Ecto neural progenitor cell (in vitro differentiated cells): ENCODE results near the gene UROC1.

ENCODE experiments used
- DNase-seq: peaks from one replicate; pipeline ENCODE4 v3.0.0-alpha.2; 2018; ENCODE audit warnings: low spot score

The UROC1 gene

DNA sequence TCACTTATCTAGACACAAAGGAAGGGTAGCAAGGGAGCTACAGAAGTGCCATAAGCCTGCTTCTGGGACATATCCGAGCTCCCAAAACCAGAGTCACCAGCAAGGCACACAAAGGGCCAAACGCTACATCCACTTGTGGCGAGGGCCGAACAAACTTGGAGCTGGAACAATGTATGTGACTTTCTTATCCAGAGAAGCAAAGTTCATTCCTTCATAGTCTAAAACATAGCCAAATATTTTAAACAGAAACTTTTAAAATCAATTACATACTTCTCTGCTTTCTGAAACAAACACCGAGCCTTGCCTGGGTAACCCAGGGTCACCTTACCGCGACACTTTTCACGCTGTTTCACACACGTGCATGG, 57.8 kb downstream of the UROC1 start:
- DNase-seq = no peak

DNA sequence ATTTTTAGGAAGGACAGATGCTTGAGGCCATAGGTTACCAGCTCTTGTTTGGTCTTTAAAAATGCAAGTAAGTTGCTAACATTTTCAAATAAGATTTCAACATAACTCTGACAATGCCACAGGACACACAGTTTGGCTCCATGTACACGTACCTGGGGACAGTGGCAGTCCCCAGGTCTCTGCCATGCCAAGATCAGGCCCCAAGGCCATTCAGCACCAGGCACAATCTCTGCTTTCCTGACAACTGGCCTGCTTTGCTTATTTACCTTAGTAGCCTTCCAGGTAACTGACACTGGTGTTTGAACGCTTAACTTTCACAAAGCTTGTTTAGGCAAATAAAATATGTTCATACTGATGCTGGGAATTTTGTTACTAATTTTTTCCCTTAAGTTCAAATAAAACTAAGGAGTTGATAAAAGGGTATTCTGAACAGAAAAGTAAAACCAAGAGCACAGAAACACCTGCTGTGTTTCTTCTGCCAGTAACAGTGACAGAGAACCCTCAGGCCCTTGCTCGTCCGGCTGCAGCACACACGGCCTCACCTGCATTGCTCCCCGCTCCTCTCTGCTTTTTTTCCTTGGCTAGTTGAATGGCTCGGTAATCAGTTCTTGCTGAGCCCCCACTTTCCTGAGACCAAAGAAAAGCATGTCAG, 58.3 kb downstream of the UROC1 start:
- DNase-seq = no peak

DNA sequence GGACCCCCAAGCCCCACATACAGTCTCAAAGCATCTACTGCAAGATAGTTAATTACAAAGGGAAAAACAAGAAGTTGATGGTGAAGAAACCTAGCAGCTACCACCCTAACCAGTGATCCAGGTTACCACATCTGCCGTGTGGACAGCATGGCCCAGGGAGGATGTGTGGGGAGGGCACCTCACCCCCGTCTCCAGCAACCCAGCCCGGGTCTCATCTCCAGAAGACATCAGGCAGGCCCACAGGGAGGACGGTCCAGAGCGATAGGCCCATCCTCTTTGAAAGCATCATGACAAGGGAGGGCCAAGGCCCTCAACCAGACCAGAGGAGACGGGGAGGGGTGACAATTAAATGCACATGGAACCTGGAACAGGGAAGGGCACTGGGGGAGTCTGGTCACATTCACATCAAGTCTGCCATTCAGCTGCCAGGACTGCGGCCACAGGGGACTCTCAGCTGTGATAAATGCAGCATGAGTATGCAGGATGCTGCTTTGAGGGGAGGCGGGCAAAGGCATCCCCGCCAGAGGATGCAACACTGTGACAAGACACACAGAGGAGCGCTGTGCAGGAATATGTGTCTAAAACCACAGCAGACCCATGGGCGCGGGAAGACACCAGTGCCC, 60.7 kb downstream of the UROC1 start:
- DNase-seq = no peak

DNA sequence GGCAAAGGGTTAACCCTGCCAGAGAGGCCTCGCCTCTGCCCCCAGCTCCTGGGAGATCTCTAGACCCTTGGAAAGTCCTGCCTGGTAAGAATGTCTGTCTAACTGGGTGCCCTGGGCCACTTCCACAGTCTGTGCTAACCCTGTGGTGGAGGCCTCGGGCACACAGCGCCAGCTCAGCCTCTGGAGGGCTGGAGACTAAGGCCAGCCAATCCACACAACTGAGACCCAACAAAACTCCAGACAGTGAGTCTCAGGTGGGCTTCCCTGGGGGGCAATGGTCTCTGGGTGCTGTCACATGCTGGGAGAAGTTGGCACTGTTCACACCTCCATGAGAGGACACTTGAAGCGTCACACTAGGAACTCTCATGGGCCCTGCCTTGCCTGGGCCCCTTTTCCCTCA, 61.4 kb downstream of the UROC1 start:
- no peak for DNase-seq

DNA sequence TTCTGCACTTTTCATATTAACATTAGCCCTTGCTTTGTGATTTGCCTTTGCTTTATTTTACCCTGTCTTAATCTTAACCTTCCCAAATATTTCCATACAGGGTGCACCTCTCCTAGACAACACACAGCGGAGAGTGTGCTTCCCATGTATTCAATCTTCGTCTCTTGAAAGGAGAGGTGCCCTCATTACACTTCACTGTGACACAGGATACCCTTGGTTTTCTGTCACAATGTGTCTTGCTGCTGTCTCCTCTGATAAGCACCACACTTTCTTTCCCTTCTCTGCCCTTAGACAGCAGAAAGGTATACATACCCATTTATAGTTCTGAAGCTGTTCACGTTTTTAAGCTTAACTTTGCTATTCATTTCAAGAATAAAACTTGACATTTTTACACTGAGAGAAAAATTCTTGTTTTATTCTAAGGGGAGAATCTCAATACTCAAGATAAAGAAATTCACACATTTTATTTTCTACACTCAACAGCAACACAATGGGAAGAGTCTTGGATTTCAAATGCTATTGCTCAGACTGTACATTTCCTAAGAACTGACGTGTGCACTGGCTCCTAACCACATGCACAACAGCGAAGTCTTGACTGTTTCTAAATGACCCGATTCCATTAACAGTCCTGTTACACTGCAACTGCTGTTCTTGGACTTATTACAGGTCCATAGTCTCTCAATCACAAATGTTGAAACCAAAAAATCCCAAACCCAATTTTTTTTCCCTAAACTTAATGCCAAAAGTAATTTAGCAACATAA, 63.0 kb downstream of the UROC1 start:
- no peak for DNase-seq

DNA sequence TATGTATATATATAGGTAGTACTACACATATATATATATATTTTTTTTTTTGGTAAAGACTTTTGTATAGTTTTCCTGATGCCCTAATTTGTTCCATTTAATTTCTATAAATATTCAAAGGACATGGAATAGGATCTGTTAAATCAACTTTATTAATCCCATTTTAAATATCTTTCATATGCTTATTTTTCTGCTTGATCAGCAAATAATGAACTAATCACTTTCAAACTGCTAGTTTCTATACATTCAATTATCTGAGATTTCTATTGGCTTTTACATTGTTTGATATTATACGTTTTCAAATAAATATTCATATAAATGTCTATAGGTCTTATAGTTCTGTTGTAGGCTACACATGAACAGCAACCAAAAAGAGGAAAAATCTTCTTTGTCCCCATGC, 63.5 kb downstream of the UROC1 start:
- DNase-seq = no peak

DNA sequence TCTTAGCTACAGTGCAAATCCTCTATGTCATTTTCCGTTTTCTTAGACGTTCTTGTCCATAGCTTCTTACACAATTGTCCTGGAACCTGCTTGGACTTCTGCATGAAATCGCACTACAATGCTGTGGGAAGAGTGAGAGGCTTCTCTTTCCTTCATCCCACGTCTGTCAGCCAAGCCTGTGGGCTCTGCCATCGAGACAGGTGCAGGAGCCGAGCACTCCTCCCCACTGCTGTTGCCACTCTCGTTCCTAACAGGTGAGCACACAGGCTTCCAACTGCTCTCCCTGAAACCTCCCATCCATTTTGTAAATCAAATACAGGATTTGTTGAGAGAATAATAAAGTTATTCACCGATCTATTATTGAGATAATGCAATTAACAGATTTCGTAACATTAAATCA, 65.4 kb downstream of the UROC1 start:
- DNase-seq = no peak

DNA sequence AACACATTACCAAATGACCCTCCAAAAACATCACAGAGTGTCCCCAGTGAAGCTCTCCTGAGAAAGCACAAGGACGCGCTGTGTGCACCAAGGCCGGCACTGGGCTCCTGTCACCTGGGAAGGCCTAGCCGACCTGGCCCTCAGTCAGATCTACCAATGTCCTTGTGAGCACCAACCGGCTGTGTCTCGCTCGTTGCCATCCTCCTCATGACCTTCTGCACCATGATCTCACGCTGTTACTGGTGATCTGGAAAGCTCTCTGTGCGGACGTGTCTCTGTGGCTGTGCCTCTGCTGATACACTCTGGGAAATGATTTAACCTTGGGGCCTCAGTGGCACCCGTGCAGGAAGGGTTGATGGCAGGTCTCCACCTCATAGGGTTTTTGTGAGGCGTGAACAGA, 66.1 kb downstream of the UROC1 start:
- no peak for DNase-seq

DNA sequence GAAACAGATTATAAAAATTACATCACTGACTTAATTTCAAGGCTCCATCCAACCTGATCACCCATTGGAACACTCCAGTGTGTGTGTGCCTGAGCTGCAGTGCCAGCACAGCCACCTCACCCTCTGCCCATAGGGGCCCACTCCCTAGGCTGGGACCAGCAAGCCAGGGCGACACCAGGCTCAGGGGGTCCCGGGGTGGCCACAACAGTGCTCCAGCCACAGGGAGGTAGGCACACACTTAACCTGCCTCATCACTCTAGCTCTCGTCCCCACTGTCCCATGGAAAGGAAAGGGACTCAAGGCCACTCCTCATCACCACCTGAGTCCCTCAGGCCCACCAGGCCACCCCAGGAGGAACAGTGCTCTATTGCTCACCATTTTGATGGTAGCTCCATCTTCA, 66.8 kb downstream of the UROC1 start:
- DNase-seq = no peak

DNA sequence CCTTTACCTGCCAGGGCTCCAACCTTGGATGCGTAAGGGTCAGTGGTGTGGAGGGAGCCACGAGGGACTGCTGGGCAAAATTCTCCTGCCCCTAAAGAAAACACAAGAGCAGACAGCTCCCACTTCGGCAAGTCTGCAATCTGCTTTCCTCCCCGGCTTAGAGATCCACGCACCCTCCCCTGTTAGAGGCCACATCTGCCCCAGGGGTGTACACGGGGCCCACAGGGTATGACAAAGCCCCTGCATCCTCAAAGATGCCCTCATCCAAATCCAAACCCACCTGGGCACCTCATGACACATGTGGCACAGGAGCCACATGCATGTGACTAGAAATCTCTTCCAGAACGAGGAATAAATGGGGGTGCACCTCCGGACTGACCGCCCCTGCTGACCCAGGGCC, 67.4 kb downstream of the UROC1 start:
- no peak for DNase-seq

DNA sequence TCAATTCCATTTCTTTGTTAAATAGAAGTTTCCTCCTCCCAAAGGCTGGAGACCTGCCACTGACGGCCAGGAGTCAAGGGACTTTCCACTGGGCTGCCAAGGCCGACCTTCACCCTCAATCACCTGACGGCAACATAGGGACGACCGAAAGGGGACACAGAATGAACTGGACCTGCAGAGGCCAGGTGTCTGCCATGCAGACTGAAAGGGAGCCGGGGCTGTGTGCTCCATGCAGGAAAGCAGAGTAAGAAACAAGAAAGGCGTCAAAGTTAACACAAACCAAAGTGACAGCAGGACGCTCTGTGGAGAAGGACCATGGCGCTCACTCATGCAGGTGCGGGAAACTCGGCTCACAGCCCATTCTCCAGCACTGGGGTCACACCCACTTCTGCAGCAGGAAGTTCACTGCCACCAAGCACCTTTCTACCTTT, 67.9 kb downstream of the UROC1 start:
- no peak for DNase-seq

DNA sequence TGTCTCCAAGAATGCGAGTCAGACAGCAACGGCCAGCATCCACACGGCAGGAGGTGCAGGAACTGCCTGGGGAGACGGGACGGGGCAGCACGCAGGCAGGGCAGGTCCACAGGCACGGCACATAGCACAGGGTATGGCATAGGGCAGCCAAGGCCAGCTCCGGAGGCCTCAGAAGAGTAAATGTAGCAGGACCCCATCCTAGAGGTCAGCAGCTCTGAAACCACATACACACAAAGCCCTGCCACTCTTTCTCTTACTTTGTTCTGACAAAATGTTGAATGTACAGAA, 68.7 kb downstream of the UROC1 start:
- DNase-seq = no peak

DNA sequence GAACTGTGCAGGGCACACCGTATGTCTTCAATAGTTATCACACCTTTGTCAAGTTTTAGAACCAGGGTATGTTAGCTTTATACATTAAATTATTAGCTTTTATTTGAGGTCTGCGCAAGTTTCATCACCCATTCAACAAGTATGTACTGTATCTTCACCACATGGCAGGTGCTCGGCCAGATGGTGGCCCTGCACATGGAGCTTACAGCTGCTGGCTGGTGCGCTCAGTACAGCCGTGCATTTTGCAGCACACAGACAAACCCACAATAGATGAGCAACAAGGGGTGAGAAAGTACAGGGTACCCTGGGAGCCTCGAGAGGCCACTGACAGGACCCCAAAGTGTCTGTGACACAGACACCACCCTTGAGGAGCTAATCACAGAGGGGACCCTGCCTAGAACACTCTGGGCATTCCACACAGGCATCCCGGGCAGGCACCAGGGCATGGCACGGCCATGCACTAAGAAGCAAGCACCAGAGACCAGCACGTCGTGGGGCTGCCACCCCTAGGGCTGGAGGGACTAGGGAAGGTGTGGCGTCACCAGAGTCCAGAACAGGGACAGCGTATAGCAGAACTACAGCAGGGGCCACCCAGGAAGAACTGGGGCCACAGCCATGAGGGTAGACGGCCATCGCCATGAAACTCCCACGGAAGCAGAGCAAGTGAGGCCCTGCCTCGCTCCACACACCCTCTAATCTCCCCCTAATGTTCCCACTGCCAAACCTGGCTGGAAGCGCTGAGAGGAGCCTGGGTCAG, 69.3 kb downstream of the UROC1 start:
- no peak for DNase-seq

DNA sequence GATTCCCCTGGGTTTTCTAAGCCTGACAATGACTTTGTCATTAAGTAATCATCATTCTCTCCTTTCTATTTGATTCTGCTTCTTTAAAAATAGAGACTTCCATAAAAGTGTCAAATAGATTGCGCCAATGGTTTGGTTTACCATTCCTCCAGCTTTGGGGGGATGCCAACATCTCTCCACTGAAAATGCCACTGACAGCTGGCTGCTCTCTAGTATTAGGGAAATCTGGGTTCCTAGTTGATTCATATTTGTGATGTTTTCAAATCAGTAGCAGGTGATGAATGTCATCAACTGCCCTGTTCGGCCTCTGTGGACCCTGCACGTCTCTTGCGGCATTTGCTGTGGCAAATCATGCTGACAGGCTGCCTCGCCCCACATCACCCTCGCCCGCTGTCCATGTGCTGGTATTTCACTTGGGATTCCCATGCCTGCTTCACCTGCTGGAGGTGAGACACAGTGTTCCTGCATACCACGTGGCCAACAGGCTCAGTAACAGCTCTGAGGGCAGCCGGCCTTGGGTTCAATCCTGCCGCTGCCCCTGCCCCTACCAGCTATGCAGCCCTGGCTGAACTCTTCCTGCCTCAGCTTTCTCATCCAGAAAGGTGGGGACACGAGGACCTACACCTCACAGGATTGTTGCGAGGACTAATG, 70.0 kb downstream of the UROC1 start:
- no peak for DNase-seq

DNA sequence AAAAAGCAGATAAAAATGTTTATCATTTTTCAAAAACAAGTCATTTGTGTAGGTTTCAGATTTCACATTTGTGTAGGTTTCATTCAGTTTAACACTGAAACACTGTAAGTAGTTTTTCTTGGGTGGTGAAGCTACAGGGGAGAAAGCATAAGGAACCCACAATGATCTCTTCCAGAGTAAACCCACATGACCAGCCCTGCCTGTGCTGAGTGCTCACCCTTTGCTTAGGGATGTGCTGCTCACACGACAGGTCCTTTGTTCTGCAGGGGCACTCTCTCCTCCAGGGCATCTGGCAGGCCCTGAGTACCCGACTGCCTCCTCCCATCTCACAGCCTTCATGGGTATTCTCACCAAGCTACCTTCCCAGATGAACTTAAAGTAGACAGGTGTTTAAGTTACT, 70.8 kb downstream of the UROC1 start:
- no peak for DNase-seq

DNA sequence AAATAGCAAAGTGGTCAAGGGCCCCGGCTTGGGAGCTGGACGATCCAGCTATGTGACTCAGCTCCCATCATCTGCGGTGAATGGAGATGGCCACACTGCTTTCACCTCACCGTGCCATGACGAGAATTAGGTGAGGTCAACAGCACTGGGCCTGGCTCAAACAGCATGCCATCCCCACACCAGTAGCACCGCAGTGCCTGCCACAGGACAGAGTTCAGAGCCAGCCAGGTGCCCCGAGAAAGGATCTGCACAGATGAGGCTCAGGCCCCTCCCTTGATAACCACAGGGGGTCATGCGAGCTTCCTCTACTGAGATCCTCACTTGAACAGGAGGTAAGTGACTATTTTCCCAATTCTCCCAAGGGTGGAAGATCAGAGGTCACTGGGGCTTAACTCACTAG, 71.3 kb downstream of the UROC1 start:
- DNase-seq = no peak

DNA sequence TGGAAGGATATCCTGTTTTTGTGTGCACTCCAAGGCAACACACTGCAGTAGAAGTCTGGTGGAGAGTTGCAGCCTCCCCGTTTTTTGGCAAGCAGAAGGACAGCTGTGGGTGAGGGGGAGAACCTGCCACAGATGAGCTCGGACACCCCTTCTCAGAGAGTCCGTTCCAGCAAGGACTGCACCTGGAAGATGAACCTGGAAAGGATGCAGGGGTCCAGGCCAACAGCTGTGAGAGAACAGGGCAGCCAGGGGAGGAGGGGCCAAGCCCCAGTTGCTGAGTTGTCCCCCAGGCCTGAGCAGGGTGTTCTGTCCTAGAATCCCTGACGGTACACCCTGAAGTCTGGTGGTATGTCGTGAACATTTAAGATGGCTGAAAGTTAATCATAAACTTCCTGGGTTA, 72.1 kb downstream of the UROC1 start:
- DNase-seq = no peak

DNA sequence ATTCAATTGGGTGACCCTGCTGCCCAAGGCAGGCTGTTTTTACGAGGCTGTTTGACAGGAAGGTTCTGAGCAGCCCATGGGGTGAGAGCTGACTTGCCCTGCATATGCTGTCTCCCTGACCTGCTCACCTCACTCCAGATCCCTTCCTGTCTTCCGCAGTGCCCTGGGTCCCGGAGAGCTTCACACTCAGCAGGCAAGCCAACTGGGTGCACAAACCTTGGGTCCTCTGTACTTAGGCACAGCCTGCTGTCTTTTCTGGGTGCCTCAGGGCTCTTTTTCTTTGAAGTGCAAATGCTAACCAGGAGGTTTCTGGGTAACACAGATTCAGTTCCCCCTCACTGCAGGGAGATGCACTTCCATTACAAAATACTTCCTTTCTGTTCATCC, 74.7 kb downstream of the UROC1 start:
- DNase-seq = no peak

DNA sequence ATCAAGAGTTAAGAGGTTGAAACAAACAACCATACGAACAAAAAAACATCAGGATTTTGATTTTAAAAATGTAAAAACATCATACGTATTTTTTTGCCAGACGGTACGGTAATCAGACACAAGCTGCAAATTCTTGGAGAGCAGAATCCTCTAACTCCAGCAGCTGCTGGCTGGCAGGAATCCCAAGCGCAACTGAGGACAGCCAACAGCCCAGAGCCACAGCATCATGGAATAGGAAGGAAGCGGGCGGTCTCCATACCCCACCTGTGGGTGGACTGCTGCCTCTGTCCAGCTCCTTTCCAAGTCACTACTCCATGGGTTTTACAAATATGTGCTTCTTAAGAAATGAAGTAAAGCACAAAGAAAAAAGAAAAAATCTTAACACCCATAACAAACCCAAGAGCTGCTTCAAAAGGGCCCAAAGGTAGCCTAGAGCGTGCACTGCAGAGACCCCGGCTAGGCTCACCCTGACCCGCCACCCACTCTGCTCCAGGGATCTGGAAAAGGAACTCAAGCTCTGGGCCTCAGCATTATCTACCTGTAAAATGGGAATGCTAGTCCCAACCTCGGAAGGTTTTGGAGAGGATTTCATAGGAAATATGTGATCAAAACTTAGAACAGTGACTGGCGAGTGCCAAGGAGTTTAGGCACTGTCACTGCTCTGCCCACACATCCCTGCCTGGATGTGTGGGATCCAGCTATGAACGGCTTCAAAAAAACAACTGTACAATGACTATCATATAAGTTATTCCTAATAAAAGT, 75.3 kb downstream of the UROC1 start:
- no peak for DNase-seq

DNA sequence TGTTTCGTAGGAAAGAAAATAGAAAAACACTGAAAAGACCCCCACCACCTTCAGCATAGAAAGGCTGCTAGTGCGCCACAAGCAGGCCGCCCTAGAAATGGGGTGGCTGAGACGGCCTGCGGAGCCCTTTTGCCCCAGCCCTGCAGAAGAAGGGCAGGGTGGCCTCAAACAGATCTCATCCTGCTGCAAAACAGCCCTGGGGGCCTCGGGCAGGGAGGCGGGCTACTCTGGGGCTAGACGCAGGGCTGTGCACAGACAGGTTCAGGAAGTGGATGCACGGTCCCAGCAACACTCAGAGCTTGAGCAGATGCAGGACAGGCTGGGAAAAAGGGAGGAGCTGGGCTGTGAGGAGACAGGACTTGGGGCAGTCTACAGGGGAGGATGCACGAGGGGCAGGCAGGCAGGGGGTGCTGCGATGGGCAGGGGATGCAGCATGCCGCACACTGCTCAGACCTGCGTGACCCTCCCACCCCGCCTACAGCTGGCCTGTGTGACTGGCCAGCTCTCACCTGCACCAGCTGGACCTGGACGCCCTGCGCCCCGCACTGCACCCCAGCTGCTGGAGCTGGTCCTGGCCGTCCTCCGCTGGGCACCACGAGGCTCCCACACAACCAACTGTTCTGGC, 76.2 kb downstream of the UROC1 start:
- no peak for DNase-seq

DNA sequence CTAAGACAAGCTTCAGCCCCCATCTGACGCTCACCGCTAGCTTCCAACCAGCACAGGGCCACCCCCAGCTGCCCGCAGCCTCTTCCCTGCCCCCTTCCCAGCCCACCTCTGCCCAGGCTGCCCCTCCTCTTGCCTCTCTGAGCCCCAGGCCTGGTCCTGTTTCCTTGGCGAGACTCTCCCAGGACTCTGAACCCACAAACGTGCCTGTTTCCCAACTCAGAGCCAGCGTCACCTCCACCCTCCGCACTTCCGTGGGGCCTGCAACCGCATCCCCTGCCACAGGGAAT, 76.9 kb downstream of the UROC1 start:
- no peak for DNase-seq
